ENCODE data around the gene KHDC4.

Gene KHDC4

DNA sequence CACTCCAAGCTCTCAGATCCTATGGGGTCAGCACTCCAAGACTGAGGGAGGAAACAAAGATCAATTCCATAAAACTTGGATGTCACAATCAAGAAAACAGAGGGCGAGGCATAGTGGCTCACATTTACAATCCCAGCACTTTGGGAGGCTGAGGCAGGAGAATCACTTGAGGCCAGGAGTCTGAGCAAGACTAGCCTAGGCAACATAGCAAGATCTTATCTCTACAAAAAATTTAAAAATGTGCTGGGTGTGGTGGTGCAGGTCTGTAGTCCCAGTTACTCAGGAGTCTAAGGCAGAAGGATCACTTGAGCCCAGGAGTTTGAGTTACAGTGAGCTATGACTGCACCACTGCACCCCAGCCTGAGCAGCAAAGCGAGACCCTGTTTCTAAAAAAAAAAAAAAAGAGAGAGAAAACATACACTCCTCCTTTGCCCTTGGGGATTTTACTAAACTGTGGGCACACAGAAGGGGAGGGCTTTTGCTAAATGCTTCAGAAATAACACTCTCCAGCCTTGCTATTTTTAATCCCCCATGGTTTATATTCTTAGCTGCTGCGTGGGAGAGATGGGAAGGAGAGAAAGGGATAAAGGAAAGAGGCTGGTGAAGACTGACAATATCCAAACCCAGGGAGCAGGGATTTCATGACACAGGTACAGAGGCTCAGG lies 26.0 kb upstream of the KHDC4 start:
- H3K9ac ChIP-seq = peak overlapping the region; percentile 68
- H3K27ac ChIP-seq = peak overlapping the region; percentile 72

DNA sequence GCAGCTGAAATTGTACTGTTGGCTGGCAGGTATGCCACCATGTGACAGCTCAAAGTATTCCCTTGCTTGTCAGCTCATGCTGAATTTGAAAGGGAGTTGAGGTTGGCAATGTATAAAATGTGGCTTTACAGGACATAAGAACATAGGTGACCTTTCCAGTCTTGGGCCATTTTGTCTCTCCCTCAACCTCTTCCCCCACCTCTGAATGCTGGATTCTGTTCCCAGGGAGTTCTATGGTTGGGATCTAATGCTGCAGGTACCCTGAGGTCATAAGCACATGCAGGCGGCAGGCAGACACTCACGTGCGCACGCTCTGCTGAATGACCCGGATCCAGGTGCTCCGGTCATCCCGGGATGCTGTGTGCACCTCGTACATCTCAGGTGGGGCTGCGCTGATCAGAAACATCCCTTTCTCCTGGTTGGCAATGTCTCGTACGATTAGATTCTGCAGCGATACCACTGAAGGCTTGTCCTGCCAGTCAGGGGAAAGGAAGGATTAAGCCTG lies 23.2 kb upstream of the KHDC4 start:
- Histone ChIP-seq H3K9me3 (no peaks in the 10 kb centered on the region), H3K27me3 (no peaks in the 10 kb centered on the region), H3K4me1 (peaks cover 38% of the 10 kb centered on the region), H3K36me3 (peaks cover 100% of the 10 kb centered on the region), H4K20me1 (peaks cover 98% of the 10 kb centered on the region), H3K27ac (no peak overlapping the region), H3K4me3 (no peak overlapping the region), H3K4me2 (no peak overlapping the region), H3K9ac (no peak overlapping the region)
- TF ChIP-seq Cebpa-rat (IDR thresholded peaks at IDR 0.05) = no peak

More for the DNA sequence above, 26.0 kb upstream of the KHDC4 start:
- peak overlapping the region; percentile 47 for H3K4me3 ChIP-seq
- peak overlapping the region; percentile 96 for H3K4me2 ChIP-seq
- TF ChIP-seq Cebpa-rat (IDR thresholded peaks at IDR 0.05) = no peak
- peaks cover 99% of the 10 kb centered on the region for H4K20me1 ChIP-seq
- peaks cover 64% of the 10 kb centered on the region for H3K4me1 ChIP-seq
- peaks cover 99% of the 10 kb centered on the region for H3K36me3 ChIP-seq
- no peaks in the 10 kb centered on the region for H3K9me3 ChIP-seq
- H3K27me3 ChIP-seq = no peaks in the 10 kb centered on the region

DNA sequence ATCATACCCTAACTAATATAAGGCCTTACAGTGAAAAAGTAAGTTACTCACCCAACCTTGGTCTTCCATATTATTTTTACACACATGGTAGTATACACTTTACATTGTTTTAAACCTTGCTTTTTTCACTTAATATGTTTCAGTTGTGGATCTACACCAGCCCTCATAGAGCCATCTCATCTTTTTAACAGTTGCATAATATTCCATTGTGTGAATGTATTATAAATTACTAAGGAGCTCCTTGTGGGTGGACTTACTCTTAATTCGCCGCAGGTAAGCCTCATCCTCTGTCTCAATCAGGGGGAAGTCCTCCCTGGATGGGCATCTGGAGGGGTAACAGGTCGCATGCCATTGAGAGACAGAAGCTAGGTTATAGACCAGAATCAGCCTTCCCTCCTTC lies 20.4 kb upstream of the KHDC4 start:
- H3K27ac ChIP-seq = no peak overlapping the region
- H3K36me3 ChIP-seq = peaks cover 100% of the 10 kb centered on the region
- H3K4me2 ChIP-seq = no peak overlapping the region
- TF ChIP-seq Cebpa-rat (IDR thresholded peaks at IDR 0.05) = no peak
- no peak overlapping the region for H3K4me3 ChIP-seq
- peaks cover 98% of the 10 kb centered on the region for H4K20me1 ChIP-seq
- no peaks in the 10 kb centered on the region for H3K9me3 ChIP-seq
- no peaks in the 10 kb centered on the region for H3K27me3 ChIP-seq
- no peak overlapping the region for H3K9ac ChIP-seq
- H3K4me1 ChIP-seq = peaks cover 17% of the 10 kb centered on the region

DNA sequence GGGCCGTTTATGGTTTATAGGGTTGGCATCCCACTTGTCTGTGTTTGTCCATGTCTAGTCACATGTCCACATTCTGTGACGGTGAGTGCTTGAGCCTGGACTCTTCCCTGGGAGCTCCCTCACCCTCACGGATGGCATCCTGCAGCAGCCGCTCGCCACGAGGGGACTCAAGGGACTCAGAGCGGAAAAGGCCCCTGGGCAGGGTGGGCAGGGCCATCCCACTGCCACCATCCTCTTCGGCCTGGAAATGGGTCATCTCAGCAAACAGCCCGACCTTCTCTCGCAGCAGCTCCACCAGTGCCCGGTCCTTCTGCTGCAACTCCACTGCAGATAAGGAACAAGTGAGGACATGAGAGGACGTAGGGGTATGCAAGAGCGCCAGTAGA lies 18.3 kb upstream of the KHDC4 start:
- H4K20me1 ChIP-seq = peaks cover 98% of the 10 kb centered on the region
- H3K4me3 ChIP-seq = no peak overlapping the region
- no peak overlapping the region for H3K9ac ChIP-seq
- H3K4me1 ChIP-seq = peaks cover 27% of the 10 kb centered on the region
- H3K27me3 ChIP-seq = no peaks in the 10 kb centered on the region
- no peak overlapping the region for H3K4me2 ChIP-seq
- no peaks in the 10 kb centered on the region for H3K9me3 ChIP-seq
- H3K36me3 ChIP-seq = peaks cover 100% of the 10 kb centered on the region
- TF ChIP-seq Cebpa-rat (IDR thresholded peaks at IDR 0.05) = no peak
- no peak overlapping the region for H3K27ac ChIP-seq

DNA sequence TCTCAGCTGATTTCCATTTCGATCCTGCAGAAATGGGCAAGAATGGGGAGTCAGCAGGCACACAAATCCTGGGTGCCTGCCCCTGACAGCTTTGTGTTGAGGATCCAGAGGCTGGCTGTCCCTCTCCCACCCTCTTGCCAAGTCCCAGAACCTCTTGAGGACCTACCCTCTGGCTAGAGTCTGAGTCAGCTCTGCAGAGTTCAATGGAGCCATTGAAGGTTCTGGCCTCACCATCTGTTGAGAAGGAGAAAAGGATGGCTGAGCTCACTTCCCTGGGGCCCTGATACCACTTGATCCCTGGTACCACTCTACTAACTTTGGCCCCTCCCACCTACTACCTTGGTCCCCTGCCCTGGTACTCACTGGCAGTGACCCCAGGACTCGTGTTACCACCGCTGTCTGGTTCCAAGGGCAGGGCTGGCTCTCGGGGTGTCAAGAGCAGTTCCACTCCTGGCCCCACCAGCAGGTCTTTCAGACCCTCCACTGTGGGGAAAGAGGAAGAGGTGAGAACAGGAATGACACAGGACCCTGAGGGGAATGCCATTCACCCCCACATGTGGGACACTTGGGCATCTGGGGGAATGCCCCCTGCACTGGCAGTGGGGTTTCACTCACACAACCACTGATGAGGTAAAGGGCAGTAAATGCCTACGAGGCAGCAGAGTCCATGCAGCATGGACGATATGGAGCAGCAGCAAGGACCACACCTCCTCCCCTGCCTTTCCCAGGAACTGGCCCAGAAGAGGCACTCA lies 17.7 kb upstream of the KHDC4 start:
- Histone ChIP-seq H3K4me2 (no peak overlapping the region), H3K4me3 (no peak overlapping the region), H3K9ac (no peak overlapping the region), H4K20me1 (peaks cover 98% of the 10 kb centered on the region), H3K27ac (no peak overlapping the region), H3K4me1 (peaks cover 33% of the 10 kb centered on the region), H3K27me3 (no peaks in the 10 kb centered on the region), H3K9me3 (no peaks in the 10 kb centered on the region), H3K36me3 (peaks cover 100% of the 10 kb centered on the region)
- no peak for TF ChIP-seq Cebpa-rat (IDR thresholded peaks at IDR 0.05)

DNA sequence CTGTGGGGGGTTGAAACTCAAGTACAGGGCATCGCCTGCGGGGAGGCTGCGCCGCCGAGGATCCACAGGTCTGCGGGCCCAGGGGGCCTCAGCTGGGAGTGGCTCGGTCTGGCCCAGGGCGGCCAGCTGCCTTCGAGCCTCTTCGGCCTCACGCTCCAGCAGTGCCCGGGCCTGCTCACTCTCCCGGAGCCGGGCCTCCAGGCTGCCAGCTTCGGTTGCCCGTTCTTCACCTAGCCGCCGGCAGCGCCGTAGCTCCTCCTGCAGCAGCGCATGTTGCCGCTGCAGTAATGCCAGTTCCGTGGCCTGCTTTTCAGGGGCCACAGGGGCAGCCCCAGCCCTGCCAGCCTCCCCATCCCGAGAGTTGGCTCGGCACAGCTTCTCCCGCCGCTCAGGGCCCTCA lies 16.6 kb upstream of the KHDC4 start:
- Histone ChIP-seq H3K27me3 (no peaks in the 10 kb centered on the region), H4K20me1 (peaks cover 98% of the 10 kb centered on the region), H3K9me3 (no peaks in the 10 kb centered on the region), H3K4me3 (no peak overlapping the region), H3K4me2 (no peak overlapping the region), H3K4me1 (peaks cover 44% of the 10 kb centered on the region), H3K9ac (no peak overlapping the region), H3K36me3 (peaks cover 95% of the 10 kb centered on the region), H3K27ac (no peak overlapping the region)
- no peak for TF ChIP-seq Cebpa-rat (IDR thresholded peaks at IDR 0.05)

DNA sequence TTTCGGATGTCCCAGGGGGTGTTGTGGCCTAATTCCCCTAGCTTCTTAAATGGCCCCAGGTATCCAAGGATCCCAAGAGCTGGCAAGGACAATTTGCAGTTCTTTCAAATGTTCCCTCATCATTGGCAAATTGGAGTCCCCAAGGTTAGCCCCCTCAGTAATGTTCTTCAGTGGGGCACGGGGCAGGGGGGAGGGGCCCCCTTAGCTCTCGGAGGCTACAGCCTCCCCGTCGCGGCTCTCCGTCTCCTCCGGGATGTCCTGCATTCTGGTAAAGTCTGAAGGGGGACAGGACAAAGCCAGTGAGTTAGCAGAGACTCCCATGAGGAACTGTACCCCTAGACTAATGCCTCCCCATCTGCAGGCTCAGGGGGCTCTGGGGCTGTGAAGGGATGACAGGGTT lies 13.5 kb upstream of the KHDC4 start:
- H3K36me3 ChIP-seq = peaks cover 64% of the 10 kb centered on the region
- no peak for TF ChIP-seq Cebpa-rat (IDR thresholded peaks at IDR 0.05)

DNA sequence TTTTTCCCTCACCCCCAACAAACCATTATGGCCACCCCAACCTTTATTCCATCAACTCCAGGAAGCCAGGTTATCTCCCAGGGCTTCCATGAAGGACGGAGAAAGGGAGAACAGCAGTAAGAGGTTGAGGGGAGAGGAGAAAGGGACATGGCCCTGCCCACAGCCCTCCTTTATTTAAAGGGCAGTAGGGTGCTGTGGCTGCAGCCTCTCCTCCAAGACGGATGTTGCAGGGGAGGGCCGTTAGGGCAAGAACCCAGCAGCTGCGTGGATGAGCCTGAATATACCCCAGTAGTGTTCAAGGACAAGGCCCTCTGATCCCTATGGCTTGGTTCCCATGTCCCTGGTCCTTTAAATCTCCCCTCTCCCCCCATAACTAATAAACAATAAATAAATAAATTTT lies 13.1 kb upstream of the KHDC4 start:
- Histone ChIP-seq H3K4me2 (peak overlapping the region; percentile 96), H3K27ac (peak overlapping the region; percentile 78), H3K4me1 (peaks cover 79% of the 10 kb centered on the region), H3K27me3 (no peaks in the 10 kb centered on the region), H3K9me3 (no peaks in the 10 kb centered on the region), H3K4me3 (no peak overlapping the region), H3K36me3 (peaks cover 60% of the 10 kb centered on the region), H4K20me1 (peaks cover 83% of the 10 kb centered on the region), H3K9ac (peak overlapping the region; percentile 58; the same call in 1 of the 2 replicates)
- TF ChIP-seq Cebpa-rat (IDR thresholded peaks at IDR 0.05) = no peak

More for the DNA sequence above, 13.5 kb upstream of the KHDC4 start:
- Histone ChIP-seq H3K9ac (peak overlapping the region; percentile 58; the same call in 1 of the 2 replicates), H3K27ac (peak overlapping the region; percentile 78), H3K27me3 (no peaks in the 10 kb centered on the region), H4K20me1 (peaks cover 88% of the 10 kb centered on the region), H3K9me3 (no peaks in the 10 kb centered on the region), H3K4me2 (peak overlapping the region; percentile 96), H3K4me1 (peaks cover 75% of the 10 kb centered on the region), H3K4me3 (no peak overlapping the region)

DNA sequence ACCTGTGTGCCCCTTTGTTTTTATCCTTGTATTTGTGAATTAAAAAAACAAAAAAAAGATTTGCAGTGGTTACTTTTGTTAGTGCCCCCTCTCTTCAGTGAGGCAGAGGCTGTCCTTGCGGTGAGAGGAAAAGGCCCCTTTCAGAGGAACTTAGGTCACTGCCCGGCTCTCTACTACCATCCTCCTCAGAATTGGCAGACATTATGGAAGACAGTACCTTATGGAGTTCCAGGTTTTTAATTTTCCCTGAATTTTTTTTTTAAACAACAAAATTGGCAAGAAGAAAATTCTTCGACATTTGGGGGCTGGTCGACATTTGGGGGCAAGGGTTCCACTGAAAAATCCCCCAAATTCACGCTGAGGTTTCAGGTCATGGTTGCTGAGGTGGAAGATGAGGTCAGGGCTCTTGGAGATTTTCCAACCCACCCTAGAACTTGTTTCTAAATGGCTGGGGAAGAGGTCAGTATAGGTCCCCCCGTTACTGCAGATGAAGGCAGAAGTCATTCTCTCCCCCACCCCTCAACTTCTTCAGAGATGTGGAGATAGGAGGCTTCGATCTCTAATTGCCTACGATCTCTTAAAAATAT lies 12.5 kb upstream of the KHDC4 start:
- peak overlapping the region; percentile 58; the same call in 1 of the 2 replicates for H3K9ac ChIP-seq
- no peak for TF ChIP-seq Cebpa-rat (IDR thresholded peaks at IDR 0.05)
- H3K4me3 ChIP-seq = 0 out of 2 replicates have a peak overlapping the region, but pooled peaks have one; percentile 54
- peaks cover 54% of the 10 kb centered on the region for H3K36me3 ChIP-seq
- peaks cover 78% of the 10 kb centered on the region for H4K20me1 ChIP-seq
- H3K9me3 ChIP-seq = no peaks in the 10 kb centered on the region
- H3K4me1 ChIP-seq = peaks cover 80% of the 10 kb centered on the region
- peak overlapping the region; percentile 96 for H3K4me2 ChIP-seq
- no peaks in the 10 kb centered on the region for H3K27me3 ChIP-seq
- peak overlapping the region; percentile 78 for H3K27ac ChIP-seq

DNA sequence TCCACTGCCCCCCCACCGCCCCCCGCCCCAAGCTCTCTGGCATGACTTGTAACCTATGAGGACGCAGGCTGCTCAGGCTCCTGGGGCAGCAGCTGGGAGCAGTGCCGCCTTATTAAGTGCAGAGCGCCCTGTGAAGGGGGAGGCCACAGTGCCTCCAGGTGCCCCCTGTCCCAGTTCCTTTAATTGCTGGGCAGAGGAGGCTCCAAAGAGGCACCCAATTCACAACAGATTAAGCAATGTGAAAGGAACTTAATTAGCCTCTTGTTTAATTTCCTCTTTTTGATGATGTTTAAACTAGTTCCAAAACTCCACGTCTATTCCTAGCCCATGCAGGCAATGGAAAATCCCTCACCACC lies 10.2 kb upstream of the KHDC4 start:
- peaks cover 31% of the 10 kb centered on the region for H3K36me3 ChIP-seq
- no peak for TF ChIP-seq Cebpa-rat (IDR thresholded peaks at IDR 0.05)
- peak overlapping the region; percentile 78 for H3K27ac ChIP-seq
- H3K27me3 ChIP-seq = no peaks in the 10 kb centered on the region
- peaks cover 100% of the 10 kb centered on the region for H3K4me1 ChIP-seq
- H3K9ac ChIP-seq = no peak overlapping the region; the same call in 1 of the 2 replicates
- H3K4me3 ChIP-seq = no peak overlapping the region
- H3K4me2 ChIP-seq = peak overlapping the region; percentile 96
- H3K9me3 ChIP-seq = no peaks in the 10 kb centered on the region
- peaks cover 54% of the 10 kb centered on the region for H4K20me1 ChIP-seq
